H1 (cell line): ENCODE data around the gene SEZ6. TPM values are rescaled to one million over a fixed set of nuclear protein-coding genes. Genes with fewer than 3 reads are reported as not detected.

Source experiments
- CTCF ChIA-PET: fragments of 300-600 bp; sonication (Branson Sonifier 250); formaldehyde crosslinking; loops from one replicate; lab custom pipeline; 2021; ENCODE audit not compliant: partially characterized antibody; lab: Charles Lee
- POLR2A ChIA-PET: fragments of 300-600 bp; sonication (Branson Sonifier 250); formaldehyde crosslinking; loops from one replicate; lab custom pipeline; 2021; ENCODE audit warnings: inconsistent platforms; ENCODE audit not compliant: partially characterized antibody; lab: Charles Lee
- DNase-seq, 2 experiments: peaks; one replicate each; pipeline versions ENCODE4 v3.0.0 to v3.0.0-alpha.2; 2010 to 2022; ENCODE audit warnings: low spot score in 2 of 2, low read depth in 1 of 2, mixed read lengths in 1 of 2
- FAIRE-seq: peaks from 2 replicates; lab custom pipeline; 2011; peaks lifted over from hg19 to GRCh38; lab: Jason Lieb, UNC
- H2AFZ ChIP-seq: 2 replicates; pipeline ENCODE4 v1.8.1; 2012; ENCODE audit warnings: low read length, inconsistent platforms
- H2AK5ac ChIP-seq: 2 replicates; pipeline ENCODE4 v1.6.1; 2013; ENCODE audit warnings: low read depth, low read length
- H2BK120ac ChIP-seq: replicated peaks from 2 replicates; pipeline ENCODE3; 2013; ENCODE audit warnings: low read depth, low read length, inconsistent platforms
- H2BK12ac ChIP-seq: 2 replicates; pipeline ENCODE4 v1.6.1; 2013; ENCODE audit warnings: low read depth, low read length
- H2BK15ac ChIP-seq: 2 replicates; pipeline ENCODE4 v1.6.1; 2013; ENCODE audit warnings: low read length
- H2BK20ac ChIP-seq: 2 replicates; pipeline ENCODE4 v1.6.1; 2013; ENCODE audit warnings: low read length
- H2BK5ac ChIP-seq: 2 replicates; pipeline ENCODE4 v1.6.1; 2013; ENCODE audit warnings: low read depth, low read length
- H3K14ac ChIP-seq: 2 replicates; pipeline ENCODE4 v1.6.1; 2013; ENCODE audit warnings: inconsistent platforms; ENCODE audit not compliant: insufficient read length
- H3K18ac ChIP-seq: 2 replicates; pipeline ENCODE4 v1.6.1; 2013; ENCODE audit warnings: low read length; ENCODE audit errors: extremely low read depth
- H3K23ac ChIP-seq: 2 replicates; pipeline ENCODE4 v1.6.1; 2013; ENCODE audit warnings: inconsistent platforms; ENCODE audit not compliant: insufficient read length
- H3K23me2 ChIP-seq: 2 replicates; pipeline ENCODE4 v1.6.1; 2013; ENCODE audit warnings: low read depth, low read length
- H3K27ac ChIP-seq: 2 replicates; pipeline ENCODE4 v1.6.1; 2011; ENCODE audit warnings: low read depth, low read length, inconsistent platforms
- H3K27me3 ChIP-seq, 4 experiments: replicated peaks in 1 of 4; 1 replicate in 1 of 4; 2 replicates in 3 of 4; pipeline versions ENCODE4 v1.6.1 to v1.8.1; 2011 to 2013; ENCODE audit warnings: low read length in 3 of 4, mild to moderate bottlenecking in 3 of 4, inconsistent platforms in 2 of 4, mixed read lengths in 2 of 4, moderate library complexity in 1 of 4; ENCODE audit not compliant: control insufficient read depth in 3 of 4, insufficient read depth in 3 of 4; ENCODE audit errors: extremely low read depth in 1 of 4
- H3K36me3 ChIP-seq, 4 experiments: 2 replicates each; pipeline versions ENCODE4 v1.6.1 to v1.8.1; 2011 to 2013; ENCODE audit warnings: mild to moderate bottlenecking in 4 of 4, low read length in 3 of 4, moderate library complexity in 2 of 4, control low read depth in 1 of 4, inconsistent platforms in 1 of 4; ENCODE audit not compliant: insufficient read depth in 4 of 4, control insufficient read depth in 2 of 4
- H3K4ac ChIP-seq: replicated peaks from 2 replicates; pipeline ENCODE3; 2013; ENCODE audit warnings: low read length, low read depth, mixed read lengths, inconsistent platforms; ENCODE audit not compliant: insufficient read length
- H3K4me1 ChIP-seq, 4 experiments: replicated peaks in 1 of 4; 1 replicate in 1 of 4; 2 replicates in 3 of 4; pipeline versions ENCODE4 v1.6.1 to v1.8.1; 2011 to 2013; ENCODE audit warnings: low read length in 3 of 4, inconsistent platforms in 2 of 4, mixed read lengths in 1 of 4; ENCODE audit not compliant: insufficient read depth in 4 of 4, control insufficient read depth in 3 of 4
- H3K4me2 ChIP-seq, 2 experiments: 2 replicates each; pipeline versions ENCODE4 v1.6.1 to v1.8.1; 2011 to 2013; ENCODE audit warnings: low read depth in 2 of 2, low read length in 2 of 2, control low read depth in 1 of 2, inconsistent platforms in 1 of 2, mild to moderate bottlenecking in 1 of 2; ENCODE audit not compliant: insufficient read depth in 1 of 2
- H3K4me3 ChIP-seq, 4 experiments: fragments of 200-600, 300-600 bp in 1 of 4; sonication (generic), shearing (Covaris generic), sonication (Bioruptor Twin) in 1 of 4; 2 replicates each; pipeline versions ENCODE4 v1.5.1 to v1.8.1; 2011 to 2016; ENCODE audit warnings: low read length in 4 of 4, low read depth in 3 of 4, control low read depth in 2 of 4, inconsistent platforms in 2 of 4, mild to moderate bottlenecking in 2 of 4, mixed read lengths in 1 of 4, moderate library complexity in 1 of 4; ENCODE audit not compliant: insufficient read depth in 2 of 4; ENCODE audit errors: extremely low read depth in 1 of 4
- H3K56ac ChIP-seq: replicated peaks from 2 replicates; pipeline ENCODE3; 2013; ENCODE audit warnings: low read depth, mild to moderate bottlenecking, mixed read lengths, low read length, inconsistent platforms; ENCODE audit not compliant: insufficient read length
- H3K79me1 ChIP-seq: 2 replicates; pipeline ENCODE4 v1.6.1; 2013; ENCODE audit warnings: low read depth, low read length, control low read depth
- H3K79me2 ChIP-seq, 2 experiments: 2 replicates each; pipeline versions ENCODE4 v1.6.1 to v1.8.1; 2012 to 2013; ENCODE audit warnings: low read length in 2 of 2, mild to moderate bottlenecking in 2 of 2, inconsistent platforms in 1 of 2; ENCODE audit not compliant: insufficient read depth in 2 of 2, control insufficient read depth in 1 of 2
- H3K9ac ChIP-seq, 4 experiments: replicated peaks in 1 of 4; 1 replicate in 1 of 4; 2 replicates in 3 of 4; pipeline versions ENCODE4 v1.6.1 to v1.8.1; 2011 to 2013; ENCODE audit warnings: low read depth in 3 of 4, low read length in 3 of 4, control low read depth in 2 of 4, mild to moderate bottlenecking in 2 of 4, moderate library complexity in 2 of 4, inconsistent platforms in 1 of 4; ENCODE audit errors: extremely low read depth in 1 of 4
- H3K9me3 ChIP-seq, 2 experiments: 2 replicates each; pipeline versions ENCODE4 v1.6.1 to v1.8.1; 2012 to 2013; ENCODE audit warnings: mild to moderate bottlenecking in 2 of 2, moderate library complexity in 2 of 2, control low read depth in 1 of 2, inconsistent platforms in 1 of 2, low read depth in 1 of 2, low read length in 1 of 2, mixed read lengths in 1 of 2; ENCODE audit not compliant: insufficient read depth in 2 of 2
- H4K20me1 ChIP-seq, 2 experiments: replicated peaks in 1 of 2; 2 replicates each; pipeline versions ENCODE3 to v1.8.1; 2011 to 2013; ENCODE audit warnings: inconsistent platforms in 2 of 2, low read length in 2 of 2, mild to moderate bottlenecking in 1 of 2; ENCODE audit not compliant: insufficient read depth in 2 of 2, control insufficient read depth in 1 of 2
- H4K5ac ChIP-seq: 2 replicates; pipeline ENCODE4 v1.6.1; 2013; ENCODE audit warnings: low read length, low read depth, mixed read lengths, inconsistent platforms; ENCODE audit not compliant: insufficient read length
- H4K8ac ChIP-seq: 2 replicates; pipeline ENCODE4 v1.8.0; 2013; ENCODE audit warnings: mild to moderate bottlenecking, moderate library complexity, low read length, inconsistent platforms; ENCODE audit not compliant: insufficient read depth; ENCODE audit errors: extremely low read depth
- H4K91ac ChIP-seq: replicated peaks from 2 replicates; pipeline ENCODE3; 2013; ENCODE audit warnings: low read length, mixed read lengths, inconsistent platforms; ENCODE audit not compliant: insufficient read length
- SIX5 ChIP-seq: IDR thresholded peaks from 2 replicates; pipeline ENCODE4 v1.6.1; 2011; ENCODE audit warnings: mild to moderate bottlenecking, low read depth, low read length
- WGBS, 2 experiments: shearing (Covaris generic) in 1 of 2; methylation state at CpG; one replicate each; pipeline versions ENCODE4 v1.1.6 to v1.1.7; 2013 to 2015; ENCODE audit warnings: low lambda C conversion rate in 2 of 2, mixed read lengths in 2 of 2, inconsistent platforms in 1 of 2, low coverage in 1 of 2, missing lambda C conversion rate in 1 of 2; ENCODE audit not compliant: insufficient replicate concordance in 2 of 2, insufficient coverage in 1 of 2, insufficient read length in 1 of 2; ENCODE audit errors: extremely low coverage in 1 of 2, missing lambda C conversion rate in 1 of 2; 5-methylcytosine and 5-hydroxymethylcytosine counted together
- polyA plus RNA-seq, 7 experiments: library from polyadenylated mRNA; depleted of rRNA in 3 of 7; stranded (reverse) in 5 of 7; unstranded in 2 of 7; fragments of >200 nt in 5 of 7; fragments of 200-250 nt in 2 of 7; gene quantifications; 1 replicate in 5 of 7; 2 replicates in 1 of 7; 4 replicates in 1 of 7; pipeline versions ENCODE4 v1.2.1 to v1.2.3, GENCODE V29; 2011 to 2013; ENCODE audit warnings: missing spikeins in 2 of 7, mixed read lengths in 2 of 7
- total RNA-seq: library from RNA; stranded (reverse); fragmentation: NEBNext Ultra II Directional; extraction: Animal tissue kit (Norgen Biotek cat#: 25700); gene quantifications from 2 replicates; pipeline ENCODE4 v1.2.1, GENCODE V29; 2021

Gene SEZ6
- total and polyA plus RNA-seq, 2 of the 8 experiments (the other 6 are each of a cell fraction or from before 2014, with no cell fraction given), result 6.9 to 16.1 TPM

DNA sequence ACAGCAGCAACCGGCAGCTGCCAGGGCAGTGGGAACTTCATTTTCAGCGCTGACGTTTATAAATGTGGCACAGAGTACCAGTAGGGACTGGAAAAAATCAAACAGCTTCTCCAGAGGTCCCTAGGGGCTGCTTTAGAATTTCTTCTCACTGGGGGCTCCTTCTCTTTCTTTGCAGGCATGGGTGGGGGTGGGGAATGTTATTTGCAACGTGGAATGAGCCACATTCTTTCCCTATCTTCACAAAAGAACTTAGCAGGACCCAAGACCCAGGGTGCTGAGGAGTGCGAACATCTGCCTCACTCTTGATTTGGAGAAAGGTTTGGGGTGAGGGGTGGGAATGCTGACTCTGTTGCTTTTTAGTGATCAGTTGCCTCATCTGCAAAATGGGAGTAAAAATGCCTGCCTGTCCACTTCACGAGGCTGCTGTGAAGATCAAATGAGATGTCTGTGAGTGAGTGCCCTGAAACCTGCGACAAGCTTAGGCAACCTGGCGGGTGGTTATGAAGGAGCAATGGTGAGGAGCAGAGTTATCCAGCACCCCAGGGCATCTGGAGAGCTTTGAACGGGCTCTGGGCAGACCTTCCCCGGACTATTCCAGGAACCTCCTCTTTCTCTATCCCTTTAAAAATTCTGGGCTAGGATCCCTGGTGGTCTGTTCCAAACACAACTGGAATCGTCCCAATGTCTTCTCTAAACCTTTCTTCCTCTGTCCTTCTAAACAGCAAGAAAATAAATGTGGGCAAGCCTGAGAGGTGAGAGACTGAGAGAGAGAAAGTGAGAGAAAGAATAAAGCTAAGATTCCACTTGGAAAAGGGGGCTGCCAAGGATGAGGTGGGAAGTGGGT lies 26.4 kb upstream of the SEZ6 start:
- CTCF ChIA-PET, result interaction anchor here (0.7 to 6.6 kb wide), 10 partner anchors 13 to 505 kb away, joined by 3 to 41 read pairs (median 4); no protein-coding TSS in a partner anchor
- Histone ChIP-seq H3K9me3 (peaks cover 5 to 6% of the 10 kb centered on the region in 2 experiments; a peak in 3 of 4 replicates), H3K23me2 (peaks cover 4% of the 10 kb centered on the region; the same call in 1 of the 2 replicates), H3K4me2 (peak overlapping the region; percentile 53 to 72), H4K20me1 (no peaks in the 10 kb centered on the region), H2BK120ac (peak overlapping the region; percentile 39), H3K79me2 (no peaks in the 10 kb centered on the region), H4K5ac (peak overlapping the region; percentile 47), H2BK15ac (peak overlapping the region; percentile 93), H3K18ac (peak overlapping the region; percentile 98), H3K14ac (no peak overlapping the region), H2BK20ac (peak overlapping the region; percentile 100), H3K4me3 (peak overlapping the region in 3 of 4 experiments; percentile 21 to 47 (median 32); a peak in 4 of 8 replicates), H2BK5ac (peak overlapping the region; percentile 98), H3K4ac (peak overlapping the region; percentile 54), H3K9ac (no peak overlapping the region; a peak in 1 of 7 replicates), H4K8ac (no peak overlapping the region; the same call in 1 of the 2 replicates), H2AFZ (no peak overlapping the region), H3K36me3 (peaks cover 0 to 4% (median 0%) of the 10 kb centered on the region in 4 experiments; a peak in 1 of 8 replicates), H3K4me1 (peaks cover 9 to 33% (median 21%) of the 10 kb centered on the region in 4 experiments), H3K56ac (peak overlapping the region; percentile 7), H3K27me3 (no peaks in the 10 kb centered on the region), H2BK12ac (peak overlapping the region; percentile 97), H3K23ac (no peak overlapping the region), H4K91ac (peak overlapping the region; percentile 97), H2AK5ac (peak overlapping the region; percentile 97), H3K79me1 (no peaks in the 10 kb centered on the region), H3K27ac (peak overlapping the region; percentile 72; the same call in 1 of the 2 replicates)
- WGBS, 2 experiments, result 11% methylated on average over 11 of the region's 11 CpGs; no CpG with 5 or more reads in 1 of the 2 experiments
- POLR2A ChIA-PET, result interaction anchor here (0.5 to 3.8 kb wide), 35 partner anchors 8 to 222 kb away, joined by 3 to 47 read pairs (median 4); partner anchors contain the start of gene PIPOX
- peak; percentile 81 for FAIRE-seq
- no peak for DNase-seq
- no peak for TF ChIP-seq SIX5
